ENCODE results near the gene DEFB124.
"Not testable (repeated sequence)": the region's sequence is repeated elsewhere in the genome, so short reads cannot be mapped to it uniquely, and the experiment has no call there.

DEFB124 gene

GRCh38 chr20:31515775-31516107, 40.8 kb upstream of the DEFB124 start:
- H3K4me3 ChIP-seq (ENCODE audit: low read depth, low read length): peak overlapping the region; percentile 2
- TF ChIP-seq CTCF (IDR thresholded peaks at IDR 0.05; ENCODE audit: borderline replicate concordance, insufficient read depth, low read depth, low read length): no peak

GRCh38 chr20:31515072-31515774, 40.3 kb upstream of the DEFB124 start:
- H3K4me3 ChIP-seq (ENCODE audit: low read depth, low read length): peak overlapping the region; percentile 76

GRCh38 chr20:31514154-31515071, 39.5 kb upstream of the DEFB124 start, which contains the start of gene HM13:
Gene HM13 (plus strand): TSS chr20:31514442. CDS start chr20:31514552, 110 bp downstream.
- H3K4me3 ChIP-seq (ENCODE audit: low read depth, low read length): peak within 1 kb of the TSS; percentile 76
- TF ChIP-seq CTCF (IDR thresholded peaks at IDR 0.05; ENCODE audit: borderline replicate concordance, insufficient read depth, low read depth, low read length): peak; percentile 100

More at GRCh38 chr20:31515072-31515774, 40.3 kb upstream of the DEFB124 start:
- no peak for TF ChIP-seq CTCF (IDR thresholded peaks at IDR 0.05; ENCODE audit: borderline replicate concordance, insufficient read depth, low read depth, low read length)

- H3K4me3 ChIP-seq (ENCODE audit: low read depth, low read length): no peak overlapping the region
These were observed 33.8 kb upstream of the DEFB124 start for GRCh38 chr20:31508517-31509244.

GRCh38 chr20:31505903-31506302, 31.0 kb upstream of the DEFB124 start:
- no peak overlapping the region for H3K4me3 ChIP-seq (ENCODE audit: low read depth, low read length)
- no peak for TF ChIP-seq CTCF (IDR thresholded peaks at IDR 0.05; ENCODE audit: borderline replicate concordance, insufficient read depth, low read depth, low read length)

More at GRCh38 chr20:31508517-31509244, 33.8 kb upstream of the DEFB124 start:
- no peak for TF ChIP-seq CTCF (IDR thresholded peaks at IDR 0.05; ENCODE audit: borderline replicate concordance, insufficient read depth, low read depth, low read length)

GRCh38 chr20:31502884-31503673, 28.2 kb upstream of the DEFB124 start:
- not testable (repeated sequence) for H3K4me3 ChIP-seq (ENCODE audit: low read depth, low read length)
- peak; percentile 86 for TF ChIP-seq CTCF (IDR thresholded peaks at IDR 0.05; ENCODE audit: borderline replicate concordance, insufficient read depth, low read depth, low read length)

All from GM12875 (cell line).